Heart right ventricle (tissue), 16 donors: ENCODE data around the gene PRR29. TPM values are rescaled to one million over a fixed set of nuclear protein-coding genes. Genes with fewer than 3 reads are reported as not detected.

Experiments
- ATAC-seq, 8 donors: fragments of 200-7000 bp; cut with Tn5 transposase; one replicate each; pipeline ENCODE4 v1.9.1; 2020; ENCODE audit warnings: mild to moderate bottlenecking in 8 of 8, moderate library complexity in 8 of 8, moderate number of reproducible peaks in 1 of 8
- DNase-seq, 2 donors: peaks; one replicate each; pipeline ENCODE4 v3.0.0-alpha.2; 2020
- H3K27ac ChIP-seq, 10 donors: fragments of 200-600 bp; sonication (generic) in 2 of 10; one replicate each; pipeline versions ENCODE4 v1.5.0 to v1.8.0; 2020 to 2022; ENCODE audit warnings: mild to moderate bottlenecking in 3 of 10
- H3K27me3 ChIP-seq, 7 donors: fragments of 200-600 bp; one replicate each; pipeline ENCODE4 v1.8.0; 2021 to 2022; ENCODE audit warnings: mild to moderate bottlenecking in 2 of 7
- H3K36me3 ChIP-seq, 9 donors: fragments of 200-600 bp; sonication (generic) in 1 of 9; one replicate each; pipeline versions ENCODE4 v1.5.0 to v1.8.0; 2020 to 2022; ENCODE audit warnings: mild to moderate bottlenecking in 2 of 9
- H3K4me1 ChIP-seq, 9 donors: fragments of 200-600 bp; sonication (generic) in 1 of 9; one replicate each; pipeline versions ENCODE4 v1.5.0 to v1.8.0; 2020 to 2022; ENCODE audit warnings: mild to moderate bottlenecking in 4 of 9
- H3K4me3 ChIP-seq, 10 donors: fragments of 200-600 bp; sonication (generic) in 2 of 10; one replicate each; pipeline versions ENCODE4 v1.5.0 to v1.8.0; 2020 to 2022; ENCODE audit warnings: mild to moderate bottlenecking in 7 of 10, moderate library complexity in 2 of 10
- H3K9me3 ChIP-seq, 11 donors: fragments of 200-600 bp in 10 of 11; sonication (generic) in 2 of 11; one replicate each; pipeline versions ENCODE4 v1.5.0 to v1.8.0; 2013 to 2022; ENCODE audit warnings: mild to moderate bottlenecking in 2 of 11, control low read depth in 1 of 11, moderate library complexity in 1 of 11
- CTCF ChIP-seq, 9 donors: fragments of 200-600 bp; sonication (generic) in 2 of 9; IDR thresholded peaks; one replicate each; pipeline versions ENCODE4 v1.5.0 to v1.8.0; 2021 to 2022; ENCODE audit warnings: antibody characterized with exemption in 9 of 9, mild to moderate bottlenecking in 5 of 9, moderate library complexity in 1 of 9
- WGBS, 2 donors: extraction: QIAGEN DNeasy Blood & Tissue Kit; methylation state at CpG; one replicate each; pipeline ENCODE4 v1.1.7; 2013; ENCODE audit warnings: inconsistent platforms in 1 of 2; 5-methylcytosine and 5-hydroxymethylcytosine counted together
- intact Hi-C, 10 donors: fragments of 100-400 bp; cut with DNase I; formaldehyde crosslinking; loops; one replicate each; pipeline versions ENCODE4 v1.11.1 to v1.14.2; 2022
- polyA plus RNA-seq, 2 donors: library from polyadenylated mRNA; stranded (reverse); fragments of 200-250 nt; gene quantifications; one replicate each; pipeline ENCODE4 v1.2.3, GENCODE V29; 2013
- total RNA-seq, 10 donors: library from RNA; stranded (reverse); fragmentation: NEBNext Ultra II Directional in 3 of 10; extraction: Animal tissue kit (Norgen Biotek cat#: 25700) in 3 of 10; gene quantifications; one replicate each; pipeline versions ENCODE4 v1.2.1 to v1.2.4, GENCODE V29; 2021 to 2023
- donor health status: Arrhythmogenic right ventricular cardiomyopathy.
- donor health status: ischemic (EF 13 %, LVEDD 7.1; RV severe dilation, severe dysfunction).
- donor health status: healthy with polysubstance abuse.
- donor health status: DM: no; HTN: yes; CAD: no.
- donor health status: DM: no; HTN: no; CAD: no.
- donor health status: ischemic (EF 25% LVEDD 6.9; RV normal size, moderate dysfunction).
- donor health status: ischemic (EF 25% LVEDD 5.7; RV mildly dilated, moderate dysfunction).
- donor health status: healthy.
- donor health status: DM: yes; HTN: yes; CAD: no.
- donor health status: Ischemic cardiomyopathy.
- donor health status: ischemic (EF 35%, LVEDD 5.7; RV mildly dilated, moderate dysfunction).
- donor health status: nonischemic (EF 11% LVEDD 7.7; RV severe dilation, severe dysfunction).
- donor health status: DM: yes; HTN: yes; CAD: no.
- donor health status: PGD.
- donor health status: ischemic (EF 29% LVEDD 5.4; RV normal size, mild dysfunction).
- donor health status: nonischemic (EF 23%, LVEDD 6.1; RV moderate dilation, normal function).

Gene PRR29
- total and polyA plus RNA-seq, 12 donors: 0.21 to 0.66 (median 0.31) TPM; not detected in 4

DNA sequence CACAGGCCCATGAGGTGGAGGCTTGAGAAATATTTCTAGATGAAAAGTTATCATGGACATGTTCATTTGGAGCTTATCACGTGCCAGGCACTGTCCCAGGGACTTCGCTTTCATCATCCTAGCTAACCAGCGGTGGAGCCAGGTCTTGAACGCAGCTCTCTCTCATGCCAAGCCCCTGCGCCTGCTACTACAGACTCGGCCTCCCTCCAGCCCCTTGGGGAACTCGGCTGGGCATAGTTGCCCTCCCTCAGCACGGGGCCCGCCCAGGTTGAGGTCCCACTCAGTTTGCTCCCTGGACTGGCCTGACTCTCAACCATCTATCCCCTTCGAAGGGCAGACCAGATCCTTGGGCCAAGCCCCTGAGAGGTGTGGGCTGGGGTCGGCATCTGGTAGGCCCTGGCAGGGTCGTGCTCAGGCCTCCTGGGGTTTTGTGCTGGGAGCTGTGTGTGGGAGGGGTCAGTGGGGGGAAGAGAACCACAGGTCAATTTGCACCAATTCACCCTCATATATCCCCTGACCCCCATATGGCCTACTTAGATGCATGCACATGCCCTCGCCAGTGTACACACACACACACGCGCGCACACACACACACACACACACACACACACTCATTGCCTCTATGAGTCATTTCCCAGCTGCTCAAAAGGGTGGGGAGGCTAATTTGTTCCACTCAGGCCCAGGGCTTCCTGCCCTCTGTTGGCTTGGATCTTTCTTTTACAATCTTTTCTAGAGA lies 13.3 kb upstream of the PRR29 start:
- Histone ChIP-seq H3K4me1 (peaks cover 24 to 86% (median 61%) of the 10 kb centered on the region in 9 donors), H3K36me3 (no peaks in the 10 kb centered on the region), H3K27me3 (peaks cover 0 to 3% (median 0%) of the 10 kb centered on the region in 7 donors), H3K27ac (peak overlapping the region; percentile 44 to 88 (median 78)), H3K9me3 (peaks cover 0 to 17% (median 6%) of the 10 kb centered on the region in 11 donors), H3K4me3 (no peak overlapping the region)
- TF ChIP-seq CTCF (IDR thresholded peaks at IDR 0.05): peak in 1 of 9 donors; percentile 6
- WGBS, 2 donors: 66 to 73% methylated on average over 16 of the region's 16 CpGs
- peak; percentile 65 to 88 (median 81) for ATAC-seq
- DNase-seq: peak; percentile 52 to 76
- intact Hi-C loops: loop anchor here in 6 of 10 donors (5.0 kb wide), 5 partner anchors 33 to 68 kb away; partner anchors contain the start of genes CD79B (in 4 of the 6) and GH1 (in 1 of the 6)

- intact Hi-C loops: loop anchor here in 6 of 10 donors (5.0 kb wide), 5 partner anchors 33 to 68 kb away; partner anchors contain the start of genes CD79B (in 3 of the 6) and GH1 (in 1 of the 6)
- Histone ChIP-seq H3K4me3 (no peak overlapping the region), H3K36me3 (no peaks in the 10 kb centered on the region), H3K27ac (peak overlapping the region; percentile 39 to 88 (median 80)), H3K27me3 (peaks cover 0 to 8% (median 0%) of the 10 kb centered on the region in 7 donors), H3K4me1 (peaks cover 28 to 84% (median 58%) of the 10 kb centered on the region in 9 donors), H3K9me3 (peaks cover 0 to 17% (median 6%) of the 10 kb centered on the region in 11 donors)
- no peak for ATAC-seq
- TF ChIP-seq CTCF (IDR thresholded peaks at IDR 0.05): peak in 1 of 9 donors; percentile 30
- WGBS, 2 donors: 77 to 79% methylated on average over 13 of the region's 13 CpGs
- DNase-seq: no peak
Observed at GRCh38 chr17:63985387-63986140, 12.6 kb upstream of the PRR29 start.

DNA sequence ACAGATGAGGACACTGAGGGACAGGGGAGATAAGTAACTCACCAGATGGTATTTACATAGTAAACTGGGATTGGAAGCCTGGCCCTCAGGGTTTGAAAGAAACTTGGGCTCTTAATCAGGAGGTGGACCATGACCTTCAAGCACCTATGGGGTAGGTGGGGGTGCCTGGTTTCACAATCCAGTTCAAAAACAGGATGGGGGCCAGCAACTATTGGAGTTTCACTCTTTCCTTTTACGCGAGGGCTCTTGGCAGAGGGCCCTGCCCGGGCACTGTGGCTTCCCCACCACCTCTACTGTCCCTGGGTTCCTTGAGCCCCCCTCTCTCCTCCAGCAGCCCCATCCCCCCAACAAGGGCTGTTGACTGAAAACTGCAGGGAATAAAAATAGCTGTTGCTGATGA lies 11.3 kb upstream of the PRR29 start:
- peaks cover 28 to 78% (median 55%) of the 10 kb centered on the region in 9 donors for H3K4me1 ChIP-seq
- no peaks in the 10 kb centered on the region for H3K36me3 ChIP-seq
- ATAC-seq (no peak), DNase-seq (no peak)
- no peak overlapping the region for H3K4me3 ChIP-seq
- TF ChIP-seq CTCF (IDR thresholded peaks at IDR 0.05): no peak
- H3K9me3 ChIP-seq: peaks cover 0 to 11% (median 3%) of the 10 kb centered on the region in 11 donors
- H3K27ac ChIP-seq: peak overlapping the region in 5 of 10 donors; percentile 7 to 34 (median 32)
- WGBS, 2 donors: 63 to 64% methylated on average over 3 of the region's 3 CpGs
- peaks cover 0 to 18% (median 6%) of the 10 kb centered on the region in 7 donors for H3K27me3 ChIP-seq
- intact Hi-C loops: loop anchor here in 6 of 10 donors (5.0 kb wide), 5 partner anchors 35 to 70 kb away; partner anchors contain the start of genes CD79B (in 3 of the 6) and GH1 (in 1 of the 6)
